Fibroblast of mammary gland (primary cell): Measurements from ENCODE around the gene MAP1LC3B.

Experiments used
- DNase-seq: peaks from one replicate; pipeline ENCODE4 v3.0.0-alpha.2; 2010; ENCODE audit warnings: low read depth
- H3K4me3 ChIP-seq: 2 replicates; pipeline ENCODE4 v1.5.1; 2011; ENCODE audit warnings: low read depth, mild to moderate bottlenecking, low read length, moderate library complexity; ENCODE audit not compliant: control insufficient read depth
- TF ChIP-seq, protein P1 (sequence below): conservative IDR thresholded peaks from 2 replicates; pipeline ENCODE4 v1.5.1; 2011; ENCODE audit warnings: low read depth, low read length, inconsistent platforms; ENCODE audit not compliant: control insufficient read depth, insufficient read depth

Gene MAP1LC3B

DNA sequence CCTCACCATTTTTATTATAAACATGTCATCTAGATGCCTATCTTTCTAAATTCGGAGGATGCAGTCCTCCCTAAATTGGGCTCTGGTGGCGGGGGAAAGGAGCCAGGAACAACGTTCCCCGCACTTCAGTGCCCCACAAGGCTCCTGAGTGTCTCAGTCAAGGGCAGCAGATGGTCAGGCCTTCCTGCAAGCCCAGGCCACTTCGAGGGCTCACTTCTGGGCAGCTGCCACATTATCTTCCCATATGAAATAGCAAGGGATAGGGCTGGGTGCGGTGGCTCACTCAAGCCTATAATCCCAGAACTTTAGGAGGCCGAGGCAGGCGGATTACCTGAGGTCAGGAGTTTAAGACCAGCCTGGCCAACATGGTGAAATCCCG, 40.8 kb upstream of the MAP1LC3B start:
- H3K4me3 ChIP-seq, result no peak overlapping the region
- no peak for DNase-seq
- TF ChIP-seq, protein P1, sequence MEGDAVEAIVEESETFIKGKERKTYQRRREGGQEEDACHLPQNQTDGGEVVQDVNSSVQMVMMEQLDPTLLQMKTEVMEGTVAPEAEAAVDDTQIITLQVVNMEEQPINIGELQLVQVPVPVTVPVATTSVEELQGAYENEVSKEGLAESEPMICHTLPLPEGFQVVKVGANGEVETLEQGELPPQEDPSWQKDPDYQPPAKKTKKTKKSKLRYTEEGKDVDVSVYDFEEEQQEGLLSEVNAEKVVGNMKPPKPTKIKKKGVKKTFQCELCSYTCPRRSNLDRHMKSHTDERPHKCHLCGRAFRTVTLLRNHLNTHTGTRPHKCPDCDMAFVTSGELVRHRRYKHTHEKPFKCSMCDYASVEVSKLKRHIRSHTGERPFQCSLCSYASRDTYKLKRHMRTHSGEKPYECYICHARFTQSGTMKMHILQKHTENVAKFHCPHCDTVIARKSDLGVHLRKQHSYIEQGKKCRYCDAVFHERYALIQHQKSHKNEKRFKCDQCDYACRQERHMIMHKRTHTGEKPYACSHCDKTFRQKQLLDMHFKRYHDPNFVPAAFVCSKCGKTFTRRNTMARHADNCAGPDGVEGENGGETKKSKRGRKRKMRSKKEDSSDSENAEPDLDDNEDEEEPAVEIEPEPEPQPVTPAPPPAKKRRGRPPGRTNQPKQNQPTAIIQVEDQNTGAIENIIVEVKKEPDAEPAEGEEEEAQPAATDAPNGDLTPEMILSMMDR, result no peak

DNA sequence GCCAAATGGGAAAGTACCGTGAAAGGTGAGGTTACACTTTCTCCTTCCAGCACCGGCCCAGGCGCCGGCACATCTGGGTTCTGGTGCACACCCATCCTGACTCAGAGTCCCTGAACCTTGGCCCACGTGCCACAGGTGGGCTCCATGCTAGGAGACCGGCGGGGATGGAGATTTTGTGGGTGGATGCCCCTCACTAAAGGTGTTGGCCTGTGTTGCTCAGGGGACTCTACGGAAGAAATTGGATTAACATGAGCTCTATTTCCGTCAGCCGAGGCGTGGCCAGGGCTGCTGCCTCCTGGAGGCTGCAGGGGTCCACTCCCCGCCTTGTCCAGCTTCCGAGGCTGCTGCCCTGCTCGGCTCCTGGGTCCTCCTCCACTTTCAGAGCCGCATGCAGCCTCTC, 39.3 kb upstream of the MAP1LC3B start:
- DNase-seq, result no peak
- TF ChIP-seq, protein P1, result no peak
- H3K4me3 ChIP-seq, result no peak overlapping the region

DNA sequence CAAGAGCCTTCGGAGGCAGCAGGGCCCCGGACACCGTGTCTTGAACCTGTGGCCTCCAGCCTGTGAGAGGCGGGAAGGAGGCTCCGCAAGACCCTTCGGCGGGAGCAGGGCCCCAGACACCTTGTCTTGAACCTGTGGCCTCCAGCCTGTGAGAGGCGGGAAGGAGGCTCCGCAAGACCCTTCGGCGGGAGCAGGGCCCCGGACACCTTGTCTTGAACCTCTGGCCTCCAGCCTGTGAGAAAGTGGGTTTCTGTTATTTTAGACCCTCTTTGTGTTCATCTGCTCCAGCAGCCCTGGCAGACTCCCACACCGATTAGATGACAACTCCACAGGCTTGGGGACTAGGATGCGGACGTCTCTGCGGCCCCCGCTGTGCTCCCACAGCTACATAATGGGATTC, 38.5 kb upstream of the MAP1LC3B start:
- H3K4me3 ChIP-seq, result no peak overlapping the region
- TF ChIP-seq, protein P1, result no peak
- DNase-seq, result no peak

DNA sequence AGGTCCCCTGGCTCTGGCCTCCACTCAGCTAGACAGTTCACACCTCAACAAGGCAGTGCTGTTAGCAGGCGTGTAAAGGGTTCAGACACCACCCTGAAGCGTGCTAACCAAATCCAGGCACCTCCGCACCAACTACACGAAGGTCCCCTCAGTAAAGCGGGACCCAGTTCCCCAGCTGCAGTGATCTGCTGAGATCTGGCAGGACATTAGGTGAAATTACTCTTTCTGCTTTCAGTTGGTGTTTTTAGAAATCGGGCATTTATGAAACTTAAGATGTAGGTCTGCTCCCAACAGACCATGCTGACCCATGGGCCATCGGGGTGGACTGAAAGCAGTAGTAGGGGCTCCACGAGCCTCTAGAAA, 35.7 kb upstream of the MAP1LC3B start:
- H3K4me3 ChIP-seq, result no peak overlapping the region
- DNase-seq, result no peak
- TF ChIP-seq, protein P1, result no peak

DNA sequence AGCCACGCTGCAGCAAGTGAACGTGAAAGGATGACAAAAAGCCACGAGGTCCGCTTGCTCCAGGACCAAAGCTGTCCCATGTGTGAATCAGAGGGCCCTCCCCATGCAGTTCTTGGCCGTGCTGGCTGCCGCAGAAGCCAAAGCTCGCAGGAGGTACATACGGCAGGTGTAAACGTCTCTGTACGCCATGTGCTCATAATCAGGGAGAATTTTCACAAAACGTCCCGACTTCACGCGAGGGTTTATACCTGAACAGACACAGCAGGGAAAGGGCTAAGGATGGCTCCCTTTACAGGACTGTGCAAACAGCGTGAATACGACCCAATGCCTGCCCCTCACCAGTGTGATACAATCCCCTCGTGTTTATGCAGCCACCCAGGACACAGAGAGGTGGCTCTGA, 33.9 kb upstream of the MAP1LC3B start:
- TF ChIP-seq, protein P1, result no peak
- H3K4me3 ChIP-seq, result no peak overlapping the region
- no peak for DNase-seq

DNA sequence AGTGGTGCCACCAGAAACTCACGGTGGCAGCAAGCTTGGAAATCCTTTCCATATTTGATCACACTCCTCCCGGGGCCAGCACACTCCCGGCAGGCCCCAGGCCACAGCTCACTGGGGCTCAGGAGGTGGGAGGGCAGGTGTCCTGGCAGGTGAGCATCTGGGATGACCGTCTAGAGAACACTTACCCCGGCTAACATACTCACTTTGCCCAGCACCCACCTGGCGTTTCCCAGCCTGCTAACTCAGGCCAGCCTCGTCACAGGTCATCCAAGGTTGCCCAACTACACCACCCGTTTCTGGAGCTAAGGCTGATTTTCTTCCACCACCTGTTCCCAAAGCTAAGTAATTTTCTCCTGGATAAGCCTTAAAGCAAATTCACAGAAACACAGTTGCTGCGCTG, 33.4 kb upstream of the MAP1LC3B start:
- no peak for DNase-seq
- no peak overlapping the region for H3K4me3 ChIP-seq
- TF ChIP-seq, protein P1, result no peak

DNA sequence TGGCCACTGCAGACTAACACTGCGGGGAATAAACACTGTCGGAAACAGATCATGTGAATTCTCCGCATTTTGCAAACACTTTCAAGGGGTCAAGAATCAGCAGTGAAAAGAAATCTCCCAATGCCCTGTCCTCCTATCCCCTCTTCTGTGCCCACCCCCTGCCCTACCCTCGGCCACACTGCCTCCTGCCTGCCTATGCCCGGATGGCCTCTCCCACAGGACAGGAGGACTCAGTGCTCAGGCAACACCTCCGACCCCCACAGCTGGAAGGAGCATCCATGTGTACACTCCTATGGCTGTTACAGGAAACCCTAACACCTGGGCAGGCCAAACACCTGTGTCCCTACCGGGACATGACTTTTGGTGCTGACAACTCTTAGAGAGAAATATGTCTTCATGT, 33.0 kb upstream of the MAP1LC3B start:
- TF ChIP-seq, protein P1, result no peak
- DNase-seq, result no peak
- no peak overlapping the region for H3K4me3 ChIP-seq
